Iris pigment epithelial cell (primary cell): ENCODE data around the gene SART3.
A peak's percentile ranks its signal among the peaks of the same experiment; 100 is the strongest.

ENCODE experiments used
- DNase-seq: peaks from one replicate; pipeline ENCODE4 v3.0.0-alpha.2; 2011; ENCODE audit warnings: low read depth

Gene SART3

DNA sequence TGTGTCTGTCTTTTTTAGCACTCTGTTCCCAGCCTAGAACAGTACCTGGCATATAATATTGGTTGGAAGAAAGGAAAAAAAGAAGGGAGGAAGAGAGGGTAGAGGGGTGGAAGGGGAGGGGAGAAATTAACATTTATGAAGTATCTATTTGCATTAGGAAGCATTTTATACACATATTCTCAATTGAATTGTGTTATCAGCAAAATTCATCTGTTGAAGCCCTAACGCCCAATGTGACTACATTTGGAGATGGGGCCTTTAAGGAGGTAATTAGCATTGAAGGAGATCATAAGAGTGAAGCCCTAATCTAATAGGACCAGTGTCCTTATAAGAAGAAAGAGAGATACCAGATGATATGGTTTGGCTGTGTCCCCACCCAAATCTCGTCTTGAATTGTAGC is 76.1 kb downstream of the SART3 start:
- DNase-seq = no peak

- no peak for DNase-seq
These were observed 76.5 kb downstream of the SART3 start for GRCh38 chr12:108484431-108484830.

GRCh38 chr12:108483213-108484059 is 77.5 kb downstream of the SART3 start:
- DNase-seq = no peak

DNA sequence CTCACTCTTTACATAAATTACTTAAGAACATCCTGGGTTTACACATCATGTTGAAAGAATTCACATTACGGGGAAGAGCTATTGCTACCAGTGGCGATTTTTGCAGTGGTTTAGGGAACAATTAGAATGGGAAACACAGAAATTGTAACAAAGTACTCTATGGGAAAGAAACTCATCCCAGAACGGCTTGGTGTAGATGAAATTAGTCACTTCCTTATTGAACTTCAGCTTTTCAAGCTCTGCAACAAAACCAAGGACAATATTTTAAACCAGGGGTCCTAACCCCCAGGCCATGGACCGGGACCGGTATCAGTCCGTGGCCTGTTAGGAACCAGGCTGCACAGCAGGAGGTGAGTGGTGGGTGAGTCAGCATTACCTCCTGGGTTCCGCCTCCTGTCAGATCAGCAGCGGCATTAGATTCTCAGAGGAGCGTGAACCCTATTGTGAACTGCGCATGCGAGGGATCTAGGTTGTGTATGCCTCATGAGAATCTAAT is 78.2 kb downstream of the SART3 start:
- DNase-seq = peak; percentile 26

- DNase-seq = no peak
These were observed 81.5 kb downstream of the SART3 start for GRCh38 chr12:108479364-108480070.

- DNase-seq = no peak
These were observed 82.3 kb downstream of the SART3 start for GRCh38 chr12:108478611-108479206.

GRCh38 chr12:108477881-108478259 is 83.1 kb downstream of the SART3 start:
- no peak for DNase-seq

DNA sequence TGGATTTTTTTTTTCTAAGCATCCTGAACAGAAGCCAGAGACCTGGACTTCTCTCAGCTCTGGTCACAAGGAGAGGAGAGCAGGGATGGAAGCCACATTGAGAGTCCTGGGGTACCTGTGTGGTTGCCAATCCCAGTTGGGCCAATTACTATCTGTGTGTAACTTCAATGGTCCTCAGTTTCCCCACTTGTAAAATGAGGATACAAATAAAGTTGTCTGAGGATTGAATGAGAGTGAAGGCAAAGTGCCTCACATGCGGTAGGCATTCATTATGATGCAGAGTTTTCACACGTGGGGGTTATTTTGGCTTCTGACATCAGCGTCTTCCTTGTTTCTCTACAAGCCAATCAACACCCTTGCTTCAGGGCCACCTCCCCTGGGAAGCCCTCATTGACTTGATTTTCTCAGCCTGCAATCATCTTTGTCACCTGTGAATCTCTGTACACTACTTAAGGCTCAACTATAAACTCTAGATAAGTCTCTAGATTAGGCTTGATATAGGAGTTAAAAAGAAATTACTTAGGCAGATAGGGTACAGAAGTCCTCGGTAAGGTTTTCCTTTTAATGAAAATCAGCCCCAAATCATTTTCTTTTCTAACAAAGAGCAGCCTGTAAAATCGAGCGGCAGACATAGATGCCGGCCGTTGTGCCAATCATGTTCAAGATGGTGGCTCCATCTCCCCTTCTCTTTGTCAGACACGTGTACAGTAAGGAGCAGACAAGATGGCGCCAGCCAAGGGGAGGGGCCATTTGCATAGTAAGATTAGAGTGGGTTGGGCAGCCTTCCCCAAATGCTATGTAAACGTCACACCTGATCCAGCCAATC is 83.7 kb downstream of the SART3 start:
- DNase-seq = no peak

GRCh38 chr12:108475396-108475795 is 85.6 kb downstream of the SART3 start:
- no peak for DNase-seq

DNA sequence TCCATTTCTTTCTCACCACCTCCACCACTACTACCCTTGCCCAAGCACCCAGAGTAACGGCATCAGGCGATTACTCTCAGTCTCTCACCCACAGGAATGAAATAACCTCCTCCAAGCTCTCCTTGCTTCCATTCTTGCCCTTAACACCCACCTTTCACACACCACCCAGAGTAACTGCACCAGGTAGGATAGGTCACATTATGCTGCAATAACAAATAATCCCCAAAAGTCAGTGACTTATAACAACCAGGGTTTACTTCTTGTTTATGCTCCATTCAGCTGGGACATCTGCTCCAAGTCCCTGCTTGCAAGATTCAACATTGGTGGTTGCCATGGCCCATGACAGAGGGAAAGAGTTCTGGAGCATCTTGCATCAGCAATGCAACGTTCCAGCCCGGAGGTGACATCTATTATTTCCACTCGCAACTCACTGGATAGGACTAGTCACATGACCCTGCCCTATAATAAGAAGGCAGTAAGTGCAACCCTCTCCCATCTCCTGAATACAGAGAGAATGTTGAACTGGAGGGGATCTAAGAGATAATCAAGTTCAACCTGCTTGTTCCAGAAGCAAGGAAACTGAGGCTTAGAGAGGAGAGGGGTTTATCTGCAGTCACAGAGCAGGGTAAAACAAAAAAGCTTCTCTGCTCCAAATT is 87.4 kb downstream of the SART3 start:
- DNase-seq = no peak
